Heart left ventricle (tissue), 16 donors: Measurements from ENCODE around the gene OLFML2A. TPM values are rescaled to one million over a fixed set of nuclear protein-coding genes. Genes with fewer than 3 reads are reported as not detected.
A peak's percentile ranks its signal among the peaks of the same experiment; 100 is the strongest.

Experiments used
- ATAC-seq, 4 donors: fragments of 200-7000 bp; cut with Tn5 transposase; one replicate each; pipeline ENCODE4 v1.9.1; 2020 to 2022; ENCODE audit warnings: moderate library complexity in 4 of 4, mild to moderate bottlenecking in 3 of 4, moderate number of reproducible peaks in 1 of 4
- DNase-seq, 5 donors: peaks; one replicate each; pipeline ENCODE4 v3.0.0-alpha.2; 2020
- H3K27ac ChIP-seq, 12 donors: fragments of 200-600 bp; sonication (generic) in 4 of 12; one replicate each; pipeline versions ENCODE4 v1.5.0 to v1.8.0; 2016 to 2022; ENCODE audit warnings: mild to moderate bottlenecking in 2 of 12
- H3K27me3 ChIP-seq, 9 donors: fragments of 200-600 bp; sonication (generic) in 2 of 9; one replicate each; pipeline versions ENCODE4 v1.5.1 to v1.8.0; 2016 to 2022; ENCODE audit warnings: mild to moderate bottlenecking in 3 of 9
- H3K36me3 ChIP-seq, 9 donors: fragments of 200-600 bp; sonication (generic) in 2 of 9; one replicate each; pipeline versions ENCODE4 v1.5.0 to v1.8.0; 2018 to 2022; ENCODE audit warnings: mild to moderate bottlenecking in 2 of 9
- H3K4me1 ChIP-seq, 12 donors: fragments of 200-600 bp; sonication (generic) in 4 of 12; one replicate each; pipeline versions ENCODE4 v1.5.0 to v1.8.0; 2016 to 2022; ENCODE audit warnings: mild to moderate bottlenecking in 3 of 12
- H3K4me3 ChIP-seq, 12 donors: fragments of 200-600 bp; sonication (generic) in 4 of 12; one replicate each; pipeline versions ENCODE4 v1.5.0 to v1.8.0; 2017 to 2022; ENCODE audit warnings: mild to moderate bottlenecking in 9 of 12, moderate library complexity in 4 of 12
- H3K9me3 ChIP-seq, 12 donors: fragments of 200-600 bp; sonication (generic) in 4 of 12; one replicate each; pipeline versions ENCODE4 v1.5.0 to v1.8.0; 2016 to 2022; ENCODE audit warnings: mild to moderate bottlenecking in 1 of 12
- POLR2A ChIP-seq, 2 donors: fragments of 450-650 bp; IDR thresholded peaks; one replicate each; pipeline ENCODE4 v1.6.1; 2017; ENCODE audit warnings: antibody characterized with exemption in 2 of 2, mild to moderate bottlenecking in 2 of 2, moderate library complexity in 2 of 2
- WGBS, 4 donors: extraction: QIAGEN DNeasy Blood & Tissue Kit in 2 of 4; methylation state at CpG; one replicate each; pipeline versions ENCODE4 v1.1.5 to v1.1.7; 2013 to 2018; 5-methylcytosine and 5-hydroxymethylcytosine counted together
- intact Hi-C, 10 donors: fragments of 100-400 bp; cut with DNase I; formaldehyde crosslinking; loops; one replicate each; pipeline versions ENCODE4 v1.11.1 to v1.14.2; 2022
- polyA plus RNA-seq, 2 donors: library from polyadenylated mRNA; stranded (reverse); fragments of 200-250 nt; gene quantifications; one replicate each; pipeline ENCODE4 v1.2.3, GENCODE V29; 2013
- total RNA-seq, 9 donors: library from RNA; depleted of rRNA in 2 of 9; stranded (reverse); fragments of >200 nt in 2 of 9; fragmentation: NEBNext Ultra II Directional in 3 of 9; extraction: Animal tissue kit (Norgen Biotek cat#: 25700) in 3 of 9; gene quantifications; one replicate each; pipeline versions ENCODE4 v1.1.0 to v1.2.4, GENCODE V29; 2016 to 2023
- TF ChIP-seq, protein P1 (sequence below), 12 donors: fragments of 200-600 bp; sonication (generic) in 4 of 12; IDR thresholded peaks; one replicate each; pipeline versions ENCODE4 v1.5.0 to v1.8.0; 2018 to 2022; ENCODE audit warnings: antibody characterized with exemption in 12 of 12, mild to moderate bottlenecking in 5 of 12
- donor health status: ischemic (EF 13 %, LVEDD 7.1; RV severe dilation, severe dysfunction).
- donor health status: healthy with polysubstance abuse.
- donor health status: DM: no; HTN: yes; CAD: no.
- donor health status: DM: no; HTN: no; CAD: no.
- donor health status: ischemic (EF 25% LVEDD 6.9; RV normal size, moderate dysfunction).
- donor health status: ischemic (EF 25% LVEDD 5.7; RV mildly dilated, moderate dysfunction).
- donor health status: healthy.
- donor health status: DM: yes; HTN: yes; CAD: no.
- donor health status: ischemic (EF 35%, LVEDD 5.7; RV mildly dilated, moderate dysfunction).
- donor health status: nonischemic (EF 11% LVEDD 7.7; RV severe dilation, severe dysfunction).
- donor health status: DM: yes; HTN: yes; CAD: no.
- donor health status: PGD.
- donor health status: ischemic (EF 29% LVEDD 5.4; RV normal size, mild dysfunction).
- donor health status: nonischemic (EF 23%, LVEDD 6.1; RV moderate dilation, normal function).

Gene OLFML2A
- total and polyA plus RNA-seq, 11 donors: 8.5 to 71.1 (median 34.1) TPM

DNA sequence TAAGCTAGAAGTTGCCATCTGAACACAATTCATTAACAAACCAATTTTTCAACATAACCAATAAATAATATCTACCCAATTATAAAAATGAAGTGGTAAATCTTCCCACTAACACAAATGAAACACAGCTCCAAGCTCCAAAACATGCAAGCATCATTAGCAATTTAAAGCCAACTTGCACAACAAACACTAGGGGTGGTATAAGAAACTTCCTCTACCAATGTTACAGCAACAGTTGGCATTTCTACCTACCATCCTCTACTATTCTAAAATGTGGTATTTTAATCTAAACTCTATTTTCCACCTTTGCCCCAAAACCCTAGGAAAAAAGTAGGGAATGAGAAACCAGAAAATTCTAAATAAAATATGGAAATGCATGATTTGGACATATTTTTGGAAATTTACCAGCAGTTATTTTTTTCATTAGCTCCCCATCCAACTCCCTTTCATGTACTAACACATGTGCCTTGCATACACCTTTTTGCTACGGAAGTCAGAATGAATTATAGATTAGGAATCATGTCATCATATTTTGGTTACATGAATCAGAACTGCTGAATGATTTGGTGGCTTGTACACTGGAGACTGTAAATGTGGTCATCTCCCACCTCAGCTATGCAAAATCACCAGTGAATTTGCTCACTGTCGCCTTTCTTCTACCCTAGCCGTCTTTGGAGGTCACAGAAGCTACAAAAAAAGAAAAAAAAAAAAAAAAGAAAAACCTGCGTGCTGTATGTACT is 9.9 kb upstream of the OLFML2A start:
- H3K4me3 ChIP-seq: no peak overlapping the region
- TF ChIP-seq POLR2A (IDR thresholded peaks at IDR 0.05): no peak
- TF ChIP-seq, protein P1, sequence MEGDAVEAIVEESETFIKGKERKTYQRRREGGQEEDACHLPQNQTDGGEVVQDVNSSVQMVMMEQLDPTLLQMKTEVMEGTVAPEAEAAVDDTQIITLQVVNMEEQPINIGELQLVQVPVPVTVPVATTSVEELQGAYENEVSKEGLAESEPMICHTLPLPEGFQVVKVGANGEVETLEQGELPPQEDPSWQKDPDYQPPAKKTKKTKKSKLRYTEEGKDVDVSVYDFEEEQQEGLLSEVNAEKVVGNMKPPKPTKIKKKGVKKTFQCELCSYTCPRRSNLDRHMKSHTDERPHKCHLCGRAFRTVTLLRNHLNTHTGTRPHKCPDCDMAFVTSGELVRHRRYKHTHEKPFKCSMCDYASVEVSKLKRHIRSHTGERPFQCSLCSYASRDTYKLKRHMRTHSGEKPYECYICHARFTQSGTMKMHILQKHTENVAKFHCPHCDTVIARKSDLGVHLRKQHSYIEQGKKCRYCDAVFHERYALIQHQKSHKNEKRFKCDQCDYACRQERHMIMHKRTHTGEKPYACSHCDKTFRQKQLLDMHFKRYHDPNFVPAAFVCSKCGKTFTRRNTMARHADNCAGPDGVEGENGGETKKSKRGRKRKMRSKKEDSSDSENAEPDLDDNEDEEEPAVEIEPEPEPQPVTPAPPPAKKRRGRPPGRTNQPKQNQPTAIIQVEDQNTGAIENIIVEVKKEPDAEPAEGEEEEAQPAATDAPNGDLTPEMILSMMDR (IDR thresholded peaks at IDR 0.05): no peak
- H3K36me3 ChIP-seq: no peaks in the 10 kb centered on the region
- 74 to 82% (median 75%) methylated on average over 4 of the region's 4 CpGs for WGBS, 4 donors
- peaks cover 0 to 42% (median 10%) of the 10 kb centered on the region in 9 donors for H3K27me3 ChIP-seq
- ATAC-seq (no peak), DNase-seq (no peak)
- no peaks in the 10 kb centered on the region for H3K9me3 ChIP-seq
- no peak overlapping the region for H3K27ac ChIP-seq
- peaks cover 0 to 35% (median 11%) of the 10 kb centered on the region in 12 donors for H3K4me1 ChIP-seq
- intact Hi-C loops: loop anchor here in 1 of 10 donors (10.0 kb wide), 1 partner anchor 478 kb away; the partner anchor contains the start of gene HSPA5

DNA sequence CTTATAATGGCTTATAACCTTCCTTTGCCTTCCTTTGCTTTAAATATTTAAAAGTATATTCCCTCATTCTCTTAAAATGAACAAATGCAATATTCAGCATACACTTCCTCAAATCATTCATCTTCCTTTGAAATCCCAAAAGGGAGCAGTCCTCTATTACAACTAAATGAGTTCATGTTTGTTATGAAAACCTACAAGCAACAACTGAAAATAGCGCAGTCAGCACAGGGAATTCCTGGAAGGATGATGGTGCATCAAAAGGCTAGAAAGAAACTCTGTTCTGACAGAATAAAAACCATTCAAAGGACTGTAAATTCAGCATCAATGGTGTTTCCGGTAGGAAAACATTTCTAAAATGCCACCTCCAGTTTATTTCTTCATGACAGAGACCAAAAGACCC is 9.1 kb upstream of the OLFML2A start:
- intact Hi-C loops: loop anchor here in 1 of 10 donors (10.0 kb wide), 1 partner anchor 477 kb away; the partner anchor contains the start of gene HSPA5
- no peak overlapping the region for H3K4me3 ChIP-seq
- 59 to 70% (median 63%) methylated on average over 2 of the region's 2 CpGs for WGBS, 4 donors
- H3K9me3 ChIP-seq: no peaks in the 10 kb centered on the region
- H3K4me1 ChIP-seq: peaks cover 0 to 40% (median 11%) of the 10 kb centered on the region in 12 donors
- no peak overlapping the region for H3K27ac ChIP-seq
- TF ChIP-seq, protein P1 (IDR thresholded peaks at IDR 0.05): no peak
- TF ChIP-seq POLR2A (IDR thresholded peaks at IDR 0.05): no peak
- H3K36me3 ChIP-seq: no peaks in the 10 kb centered on the region
- peaks cover 0 to 38% (median 10%) of the 10 kb centered on the region in 9 donors for H3K27me3 ChIP-seq
- DNase-seq (no peak), ATAC-seq (no peak)

DNA sequence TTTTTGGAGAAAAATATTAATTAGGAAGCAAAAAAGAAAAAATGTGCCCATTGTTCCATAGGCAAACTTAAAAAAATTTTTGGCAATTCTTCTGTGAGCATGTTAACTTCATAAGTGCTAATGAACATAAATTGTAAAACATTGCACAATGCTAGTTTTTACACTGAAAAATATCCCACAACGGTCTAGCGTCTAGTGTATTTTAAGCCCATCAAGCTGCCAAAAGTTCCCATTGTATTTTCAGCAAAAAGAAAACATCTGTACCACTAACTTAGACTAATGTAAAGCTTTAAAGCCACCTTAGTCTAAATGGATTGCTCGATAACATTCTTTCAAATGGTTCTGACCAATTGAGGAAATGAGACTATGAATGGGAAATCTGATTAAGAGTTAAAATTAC is 8.6 kb upstream of the OLFML2A start:
- Histone ChIP-seq H3K9me3 (no peaks in the 10 kb centered on the region), H3K36me3 (no peaks in the 10 kb centered on the region), H3K4me3 (no peak overlapping the region), H3K4me1 (peaks cover 0 to 40% (median 11%) of the 10 kb centered on the region in 12 donors), H3K27ac (no peak overlapping the region), H3K27me3 (peaks cover 0 to 33% (median 10%) of the 10 kb centered on the region in 9 donors)
- ATAC-seq (no peak), DNase-seq (no peak)
- TF ChIP-seq POLR2A (IDR thresholded peaks at IDR 0.05): no peak
- TF ChIP-seq, protein P1 (IDR thresholded peaks at IDR 0.05): no peak
- intact Hi-C loops: loop anchor here in 1 of 10 donors (10.0 kb wide), 1 partner anchor 476 kb away; the partner anchor contains the start of gene HSPA5
- WGBS, 4 donors: 68 to 73% (median 70%) methylated on average over 3 of the region's 3 CpGs

DNA sequence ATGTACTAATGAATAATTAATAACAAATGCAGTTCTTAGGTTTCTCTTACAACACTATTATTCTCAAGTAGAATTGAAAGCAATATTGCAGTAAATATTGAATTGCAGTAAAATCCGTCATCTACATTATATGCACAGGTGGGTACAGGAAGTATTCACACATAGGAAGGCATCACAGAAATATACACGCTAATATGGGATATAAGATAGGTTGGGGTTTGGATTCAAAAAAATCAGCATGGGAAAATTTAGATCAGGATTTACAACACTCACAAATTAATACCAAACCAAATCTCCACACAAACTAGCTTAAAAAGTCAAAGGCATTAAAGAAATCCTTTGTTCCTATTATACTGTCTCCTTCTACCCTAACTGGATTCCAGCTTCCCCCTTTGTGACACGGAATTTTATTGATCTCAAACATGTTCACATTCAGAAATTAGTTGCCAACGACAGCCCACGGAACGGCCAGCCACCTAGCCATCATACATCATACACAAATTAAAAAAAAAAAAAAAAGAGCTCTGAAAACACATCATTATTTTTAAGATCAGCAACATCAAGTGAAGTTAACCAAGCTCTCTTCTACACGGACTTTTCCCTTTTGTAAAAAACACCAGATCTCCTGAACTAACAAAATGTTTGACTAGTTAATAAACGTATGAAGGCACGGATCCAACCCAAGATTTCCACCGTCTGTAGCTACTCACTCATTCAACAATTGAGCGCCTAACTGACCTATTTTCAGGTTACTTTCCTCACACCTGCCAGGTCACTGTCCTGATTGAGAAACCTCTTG is 8.0 kb upstream of the OLFML2A start:
- DNase-seq: no peak
- H3K27ac ChIP-seq: peak overlapping the region in 2 of 12 donors; percentile 36 to 47
- H3K27me3 ChIP-seq: peaks cover 0 to 32% (median 10%) of the 10 kb centered on the region in 9 donors
- intact Hi-C loops: loop anchor here in 1 of 10 donors (10.0 kb wide), 1 partner anchor 476 kb away; the partner anchor contains the start of gene HSPA5
- no peaks in the 10 kb centered on the region for H3K9me3 ChIP-seq
- H3K36me3 ChIP-seq: no peaks in the 10 kb centered on the region
- TF ChIP-seq, protein P1 (IDR thresholded peaks at IDR 0.05): no peak
- no peak for TF ChIP-seq POLR2A (IDR thresholded peaks at IDR 0.05)
- H3K4me3 ChIP-seq: peak overlapping the region in 9 of 12 donors; percentile 68 to 94 (median 88)
- WGBS, 4 donors: 47 to 55% (median 51%) methylated on average over 11 of the region's 11 CpGs
- peaks cover 0 to 40% (median 11%) of the 10 kb centered on the region in 12 donors for H3K4me1 ChIP-seq
- ATAC-seq: no peak
